NCI-H2196 (cell line): Measurements from ENCODE around the gene LHFPL4.
"Not testable (repeated sequence)": the region's sequence is repeated elsewhere in the genome, so short reads cannot be mapped to it uniquely, and the experiment has no call there.

Experiments used
- DNase-seq: peaks from one replicate; lab custom pipeline; 2025; ENCODE audit not compliant: unreplicated experiment; lab: John Stamatoyannopoulos, UW

LHFPL4 gene

DNA sequence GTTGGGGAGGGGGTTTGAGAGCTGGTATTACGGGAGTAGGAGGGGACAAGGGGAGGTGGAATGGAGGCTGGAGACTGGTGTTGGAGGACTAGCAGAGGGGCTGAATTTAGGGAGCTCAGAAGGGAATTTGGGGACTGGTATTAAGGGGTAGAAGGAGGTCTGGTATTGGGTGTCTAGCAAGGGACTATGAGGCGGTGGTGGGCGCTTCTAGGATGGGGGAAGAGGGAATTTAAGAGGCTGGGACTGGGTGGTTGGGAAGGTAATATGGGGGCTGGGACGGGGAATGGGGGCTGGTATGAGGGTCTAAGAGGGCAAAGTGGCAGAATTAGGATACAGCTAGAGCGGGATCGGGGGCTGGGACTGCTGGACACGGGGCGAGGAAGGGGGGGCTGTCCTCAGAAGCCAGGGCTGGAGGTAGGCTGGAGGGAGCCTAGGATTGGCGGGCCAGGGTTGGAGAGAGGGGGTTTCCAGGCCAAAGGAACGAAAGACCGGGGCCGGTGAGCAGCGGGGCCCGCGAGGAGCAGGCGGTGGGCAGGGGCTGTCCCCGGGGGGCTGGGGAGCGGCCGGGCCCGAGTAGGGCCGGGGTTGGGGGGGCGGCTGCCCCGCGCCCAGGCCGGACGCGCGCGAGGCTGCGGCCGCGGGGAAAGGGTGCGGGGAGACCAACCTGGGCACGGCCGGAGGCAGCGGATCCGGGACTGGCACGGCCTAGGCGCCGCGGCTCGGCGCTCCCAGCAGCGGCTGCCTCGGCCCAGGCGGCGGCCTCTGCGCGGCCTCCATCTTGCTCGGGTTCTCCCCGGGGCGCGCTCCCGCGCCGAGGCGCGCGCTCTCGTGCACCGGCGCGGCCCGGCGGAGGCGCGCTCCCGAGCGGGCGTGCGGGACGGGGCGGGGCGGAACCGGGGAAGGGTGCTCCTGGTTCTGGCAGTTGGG lies at the start of gene LHFPL4:
LHFPL4 (minus strand) TSS at position 802 of the 927 bp plus-strand sequence. CDS start 1,143 bp downstream, outside the sequence.
- DNase-seq = no peak

DNA sequence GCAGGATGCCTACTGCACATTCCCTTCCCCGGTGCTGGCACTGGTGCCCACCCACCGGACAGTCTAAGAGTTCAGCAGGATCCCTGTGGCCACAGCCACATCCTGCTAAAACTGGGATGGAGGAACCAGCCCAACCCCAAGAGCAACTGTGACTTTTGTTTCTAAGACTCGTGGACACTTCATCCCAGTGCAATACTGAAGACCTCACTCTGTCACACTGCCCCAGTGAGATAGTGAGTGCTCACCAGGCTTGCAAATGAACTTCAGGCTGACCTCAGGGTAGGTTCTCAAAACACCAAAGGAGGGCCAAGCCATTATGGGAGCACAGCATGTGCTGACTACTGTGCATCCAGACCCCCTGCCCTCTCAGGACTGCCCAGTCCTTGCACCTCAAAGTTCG lies 49.0 kb upstream of the LHFPL4 start:
- no peak for DNase-seq

DNA sequence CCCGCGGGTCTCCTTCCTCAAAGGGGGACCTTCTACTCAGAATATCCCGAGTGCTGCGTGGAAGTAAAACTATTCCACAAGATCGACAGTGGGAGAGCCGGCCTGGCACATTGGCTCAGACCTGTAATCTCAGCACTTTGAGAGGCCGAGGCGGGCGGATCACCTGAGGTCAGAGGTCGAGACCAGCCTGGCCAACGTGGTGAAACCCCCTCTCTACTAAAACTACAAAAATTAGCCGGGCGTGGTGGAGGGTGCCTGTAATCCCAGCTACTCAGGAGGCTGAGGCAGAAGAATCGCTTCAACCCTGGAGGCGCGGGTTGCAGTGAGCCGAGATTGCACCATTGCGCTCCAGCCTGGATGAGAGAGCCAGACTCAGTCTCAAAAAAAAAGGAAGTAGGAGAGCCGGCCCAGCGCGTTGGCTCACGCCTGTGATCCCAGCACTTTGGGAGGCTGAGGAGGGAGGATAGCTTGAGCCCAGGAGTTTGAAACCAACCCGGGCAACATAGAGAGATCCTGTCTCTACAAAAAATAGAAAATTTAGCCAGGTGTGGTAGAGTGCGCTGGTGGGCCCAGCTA lies 47.5 kb upstream of the LHFPL4 start:
- DNase-seq = not testable (repeated sequence)

DNA sequence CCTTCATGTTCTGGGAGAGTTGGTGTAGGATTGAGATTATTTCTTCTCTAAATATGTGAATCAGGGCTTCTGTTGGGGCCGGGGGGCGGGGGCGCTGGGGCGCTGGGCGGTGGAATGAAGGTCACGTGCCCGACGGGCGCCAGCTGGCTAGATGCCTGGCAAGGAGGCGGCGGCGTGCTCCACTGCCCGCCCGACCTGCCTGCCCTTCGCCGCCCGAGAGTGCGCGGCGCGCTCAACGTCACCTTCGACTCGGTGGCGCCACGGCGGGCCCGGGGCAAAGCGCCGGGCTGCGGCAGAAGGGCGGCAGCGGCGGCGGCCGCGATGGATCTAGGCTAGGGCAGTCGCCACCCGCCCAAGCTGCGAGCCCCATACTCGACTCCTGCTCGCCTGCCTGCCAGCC lies 47.0 kb upstream of the LHFPL4 start:
- DNase-seq = peak; percentile 40

DNA sequence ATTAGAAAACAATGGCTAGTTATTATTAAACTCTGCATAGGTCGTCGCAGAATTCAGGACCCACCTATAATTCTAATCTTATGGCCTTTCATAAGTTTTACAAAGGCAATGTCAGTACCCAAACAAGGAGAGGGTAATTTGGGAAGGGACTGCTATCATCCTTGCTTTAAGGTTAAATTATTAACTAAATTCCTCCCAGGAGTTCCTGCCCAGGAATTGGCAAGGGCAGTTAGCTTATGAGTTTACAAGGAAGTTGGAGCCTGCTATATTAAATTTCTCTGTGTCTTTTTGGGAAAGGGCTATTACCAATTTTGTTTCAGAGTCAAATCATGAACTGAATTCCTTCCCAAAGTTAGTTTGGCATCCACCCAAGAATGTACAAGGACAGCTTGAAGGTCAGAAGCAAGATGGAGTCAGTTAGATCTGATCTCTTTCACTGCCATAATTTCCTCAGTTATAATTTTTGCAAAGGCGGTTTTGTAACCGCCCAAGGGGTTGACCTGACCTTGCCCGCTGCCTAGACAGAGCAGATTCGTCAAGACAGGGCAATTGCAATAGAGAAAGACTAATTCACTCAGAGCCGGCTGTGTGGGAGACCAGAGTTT lies 45.3 kb upstream of the LHFPL4 start:
- DNase-seq = no peak

DNA sequence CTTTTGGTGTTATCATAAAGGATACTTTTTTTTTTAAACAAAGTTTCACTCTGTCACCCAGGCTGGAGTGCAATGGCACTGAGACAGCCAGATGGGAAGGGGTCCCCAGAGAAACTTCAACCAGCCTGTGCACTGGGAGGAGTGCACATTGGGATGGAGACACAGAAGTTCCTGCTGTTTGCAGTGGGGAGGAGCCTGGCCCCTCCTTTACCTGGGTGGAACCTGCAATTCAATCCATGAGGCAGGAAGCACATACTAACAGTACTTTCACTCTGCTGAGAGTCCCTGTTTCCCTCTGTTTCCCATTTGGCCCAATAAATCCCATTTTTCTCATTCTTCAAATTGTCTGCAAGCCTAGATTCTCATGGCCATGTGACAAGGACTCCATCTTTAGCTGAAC lies 42.3 kb upstream of the LHFPL4 start:
- no peak for DNase-seq

DNA sequence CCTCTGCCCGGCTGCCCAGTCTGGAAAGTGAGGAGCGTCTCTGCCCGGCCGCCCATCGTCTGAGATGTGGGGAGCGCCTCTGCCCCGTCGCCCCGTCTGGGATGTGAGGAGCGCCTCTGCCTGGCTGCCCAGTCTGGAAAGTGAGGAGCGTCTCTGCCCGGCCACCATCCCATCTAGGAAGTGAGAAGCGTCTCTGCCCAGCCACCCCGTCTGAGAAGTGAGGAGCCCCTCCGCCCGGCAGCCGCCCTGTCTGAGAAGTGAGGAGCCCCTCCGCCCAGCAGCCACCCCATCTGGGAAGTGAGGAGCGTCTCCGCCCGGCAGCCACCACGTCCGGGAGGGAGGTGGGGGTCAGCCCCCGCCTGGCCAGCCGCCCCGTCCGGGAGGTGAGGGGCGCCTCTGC lies 38.2 kb upstream of the LHFPL4 start:
- not testable (repeated sequence) for DNase-seq

DNA sequence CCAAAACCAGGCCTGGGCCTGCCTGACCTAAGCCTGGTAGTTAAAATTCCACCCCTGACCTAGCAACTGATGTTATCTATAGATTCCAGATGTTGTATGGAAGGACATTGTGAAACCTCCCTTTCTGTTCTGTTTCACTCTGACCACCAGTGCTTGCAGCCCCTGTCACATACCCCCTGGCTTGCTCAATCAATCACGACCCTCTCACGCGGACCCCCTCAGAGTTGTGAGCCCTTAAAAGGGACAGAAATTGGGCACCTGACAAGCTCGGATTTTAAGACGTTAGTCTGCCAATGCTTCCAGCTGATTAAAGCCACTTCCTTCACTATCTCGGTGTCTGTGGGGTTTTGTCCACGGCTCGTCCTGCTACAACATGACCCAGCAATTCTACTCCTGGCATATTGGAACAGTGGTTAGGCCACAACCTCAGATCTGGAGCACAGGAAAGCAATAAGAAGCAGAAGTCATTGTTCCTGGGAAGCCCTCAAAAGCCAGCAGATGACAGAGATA lies 36.7 kb upstream of the LHFPL4 start:
- no peak for DNase-seq

DNA sequence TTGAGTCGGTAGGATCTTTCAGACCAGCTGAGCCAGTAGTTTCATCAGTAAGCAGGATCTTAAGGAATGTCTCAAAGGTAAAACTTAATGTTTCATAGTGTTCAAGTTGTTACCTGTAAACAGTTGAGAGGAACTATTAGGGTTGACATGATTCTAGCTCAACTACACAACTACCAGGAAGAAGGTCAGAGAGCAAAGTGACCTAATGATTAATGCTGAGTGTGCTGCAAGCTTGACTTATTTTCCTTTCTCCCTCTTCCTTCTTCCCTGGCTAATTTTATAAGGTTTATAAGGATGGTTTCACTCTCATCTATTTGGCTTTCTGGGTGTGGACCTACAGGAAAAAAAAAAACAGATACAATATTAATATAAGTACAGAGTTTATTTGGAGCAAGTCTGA lies 30.2 kb upstream of the LHFPL4 start:
- no peak for DNase-seq

DNA sequence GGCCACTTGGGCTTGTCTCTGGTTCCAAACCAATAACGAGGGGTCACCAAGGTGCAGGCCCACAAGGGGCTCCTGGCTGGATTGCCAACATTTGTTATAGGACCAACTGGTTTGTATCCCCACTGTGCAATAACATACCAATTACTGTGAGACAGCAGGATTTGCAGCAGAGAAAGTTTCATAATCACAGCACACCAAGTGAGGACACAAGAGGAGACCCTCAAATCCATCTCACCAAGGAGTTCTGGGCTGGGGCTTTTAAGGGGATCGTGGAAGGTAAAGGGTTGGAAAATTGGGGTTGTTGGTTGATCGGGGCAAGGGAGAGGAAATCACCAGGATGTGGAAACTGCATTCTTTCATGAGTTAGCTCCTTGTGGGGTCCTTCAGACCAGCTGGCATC lies 29.7 kb upstream of the LHFPL4 start:
- no peak for DNase-seq

DNA sequence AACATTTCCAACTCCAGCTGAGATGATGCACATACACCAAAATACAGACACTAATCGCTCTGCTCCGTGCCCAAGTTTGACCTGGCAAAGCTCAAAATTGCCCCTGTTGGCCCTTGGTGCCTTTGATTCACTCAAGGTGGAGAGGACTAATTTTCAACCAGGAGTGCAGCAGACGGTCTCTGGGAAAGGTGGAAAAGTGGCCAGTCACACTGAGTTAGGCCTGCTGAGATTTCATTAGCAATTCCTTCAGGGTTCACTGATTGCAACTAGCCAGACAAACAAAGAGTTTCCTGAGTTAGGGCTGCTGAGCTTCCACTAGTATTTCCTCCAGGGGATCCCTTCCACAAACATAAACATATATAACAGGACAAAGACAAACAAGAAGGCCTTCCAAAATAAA lies 28.7 kb upstream of the LHFPL4 start:
- no peak for DNase-seq

DNA sequence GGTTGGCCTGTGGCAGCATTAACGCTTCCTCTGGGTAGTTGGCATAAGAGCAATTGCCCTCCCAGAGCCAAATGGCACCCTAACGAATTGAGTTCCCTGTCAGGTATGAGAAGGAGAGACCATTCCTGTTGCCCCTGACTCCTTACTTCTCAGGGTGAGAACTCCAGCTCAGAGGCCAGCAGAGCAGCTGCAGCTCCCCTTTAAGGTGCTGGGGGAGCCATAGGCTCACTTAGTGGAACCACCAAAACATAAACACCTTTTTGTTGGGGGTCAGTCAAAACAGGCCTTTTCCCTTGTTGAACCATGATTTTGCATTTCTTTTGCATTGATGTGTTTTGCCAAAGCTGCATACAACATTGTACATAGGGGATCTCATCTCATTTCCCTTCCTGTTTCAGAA lies 28.1 kb upstream of the LHFPL4 start:
- DNase-seq = no peak

DNA sequence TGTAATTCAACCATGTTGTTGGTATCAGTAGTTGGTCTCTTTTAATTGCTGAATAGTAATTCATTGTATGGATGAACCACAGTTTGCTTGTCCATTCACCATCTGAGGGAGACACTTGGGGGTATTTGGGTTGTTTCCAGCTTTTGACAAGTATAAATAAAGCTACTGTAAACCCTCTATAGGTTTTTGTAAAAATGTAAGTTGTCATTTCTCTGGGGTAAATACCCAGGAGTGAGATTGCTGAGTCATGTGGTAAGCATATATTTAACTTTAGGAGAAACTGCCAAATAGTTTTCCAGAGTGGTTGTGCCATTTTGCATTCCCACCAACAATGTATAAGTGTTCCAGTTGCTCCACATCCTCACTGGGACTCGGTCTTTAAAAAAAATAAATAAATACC lies 15.4 kb upstream of the LHFPL4 start:
- DNase-seq = no peak

DNA sequence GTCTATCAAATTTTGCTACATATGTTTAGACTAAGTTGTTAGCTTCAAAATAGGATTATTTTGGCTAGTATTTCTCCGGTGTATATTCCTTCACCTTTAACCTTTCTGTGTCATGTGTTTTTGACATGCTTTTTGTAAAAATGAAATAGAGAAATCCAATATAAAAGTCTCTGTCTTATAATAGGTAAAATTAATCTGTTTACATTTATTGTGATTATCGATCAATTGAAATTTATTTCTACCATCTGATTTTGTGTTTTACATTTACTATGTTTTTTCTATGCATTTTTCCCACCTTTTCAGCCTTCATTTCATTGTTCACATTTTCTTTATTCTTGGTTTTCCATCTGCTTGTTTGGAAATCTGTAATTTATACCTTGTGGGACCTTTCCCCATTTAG lies 11.7 kb upstream of the LHFPL4 start:
- DNase-seq = no peak

DNA sequence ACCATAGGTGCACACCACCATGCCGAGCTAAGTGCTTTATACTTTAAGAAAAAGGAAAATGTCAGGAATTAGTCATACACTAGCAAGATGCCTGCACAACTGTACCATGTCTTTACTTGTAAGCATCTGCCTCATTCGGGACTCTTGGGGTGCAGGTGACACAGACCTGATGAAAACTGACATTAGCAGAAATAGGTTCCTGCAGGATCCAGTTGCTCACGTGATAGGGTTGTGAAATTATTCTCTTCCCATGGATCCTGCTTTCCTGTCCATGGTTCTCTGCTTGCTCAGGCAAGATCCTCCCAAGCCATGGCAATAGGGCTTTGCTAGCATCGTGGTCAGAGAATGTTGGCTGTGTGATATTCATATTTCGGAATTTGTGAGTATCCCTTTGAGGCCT lies 10.2 kb upstream of the LHFPL4 start:
- no peak for DNase-seq

DNA sequence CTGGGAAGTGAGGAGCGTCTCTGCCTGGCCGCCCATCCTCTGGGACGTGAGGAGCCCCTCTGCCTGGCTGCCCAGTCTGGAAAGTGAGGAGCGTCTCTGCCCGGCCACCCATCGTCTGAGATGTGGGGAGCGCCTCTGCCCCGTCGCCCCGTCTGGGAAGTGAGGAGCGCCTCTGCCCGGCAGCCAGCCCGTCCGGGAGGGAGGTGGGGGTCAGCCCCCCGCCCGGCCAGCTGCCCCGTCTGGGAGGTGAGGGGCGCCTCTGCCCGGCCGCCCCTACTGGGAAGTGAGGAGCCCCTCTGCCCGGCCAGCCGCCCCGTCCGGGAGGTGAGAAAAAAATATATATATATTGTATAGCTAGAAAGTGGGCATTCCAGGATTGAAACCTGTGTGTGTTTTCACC lies 6.4 kb upstream of the LHFPL4 start:
- not testable (repeated sequence) for DNase-seq

DNA sequence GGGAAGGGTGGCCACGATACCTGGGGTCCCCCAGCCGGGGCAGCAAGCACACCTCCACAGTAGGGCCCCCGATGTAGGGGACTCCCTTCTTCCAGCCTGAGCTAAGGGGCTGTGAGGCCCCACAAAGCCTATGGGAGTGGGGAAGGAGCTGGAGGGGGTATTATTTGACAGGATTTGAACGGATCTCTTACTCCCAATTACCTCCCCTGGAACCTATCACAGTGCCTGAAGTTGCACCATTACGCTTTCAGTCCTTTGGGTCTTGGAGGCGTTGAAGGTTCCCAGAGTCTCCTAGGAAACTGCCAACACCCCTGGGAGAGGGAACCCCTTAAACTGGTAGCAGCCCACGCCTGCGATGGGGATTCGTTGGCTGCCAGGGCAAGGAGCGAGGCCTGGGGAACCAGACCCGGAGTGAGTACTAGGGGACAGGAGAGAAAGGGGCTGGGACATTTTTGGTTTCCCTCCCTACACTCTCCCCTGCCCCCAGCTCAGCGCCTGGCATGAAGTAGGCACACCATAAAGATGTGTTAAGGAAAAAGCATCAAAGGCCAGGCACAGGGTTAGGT lies 409 bp upstream of the LHFPL4 start:
- DNase-seq = no peak

DNA sequence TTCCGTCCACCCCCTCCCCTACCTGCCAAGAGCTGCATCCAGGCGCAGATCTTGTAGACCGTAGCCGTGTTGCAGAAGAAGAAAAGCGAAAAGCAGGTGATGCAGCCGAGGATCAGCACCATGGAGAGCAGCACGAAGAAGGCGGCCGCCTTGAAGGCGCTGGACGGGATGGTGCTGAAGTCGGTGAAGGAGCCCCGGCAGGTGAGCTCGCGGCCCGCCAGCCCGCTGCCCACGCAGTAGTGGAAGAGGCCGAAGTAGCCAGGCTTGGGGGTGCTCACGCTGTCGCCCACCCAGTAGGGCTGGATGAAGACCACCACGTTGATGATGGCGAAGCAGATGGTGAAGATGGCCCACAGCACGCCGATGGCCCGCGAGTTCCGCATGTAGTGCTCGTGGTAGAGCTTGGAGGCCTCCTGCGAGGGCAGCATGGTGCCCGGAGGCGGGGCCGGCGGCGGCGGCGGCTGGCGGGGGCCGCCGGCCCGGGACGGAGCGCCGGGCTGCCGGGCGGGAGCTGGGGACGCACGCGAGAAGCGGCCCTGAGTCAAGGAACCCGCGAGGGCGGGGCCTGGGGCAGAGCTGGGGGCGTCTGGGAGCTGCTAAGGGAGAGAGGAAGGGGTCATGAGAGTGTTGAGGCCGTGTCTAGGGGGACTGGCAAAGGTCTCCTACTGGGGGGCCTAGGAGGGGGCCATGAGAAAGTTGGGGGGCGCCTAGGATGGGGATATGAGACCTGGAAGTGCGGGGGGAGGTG lies 1.2 kb downstream of the LHFPL4 start:
- DNase-seq = no peak

DNA sequence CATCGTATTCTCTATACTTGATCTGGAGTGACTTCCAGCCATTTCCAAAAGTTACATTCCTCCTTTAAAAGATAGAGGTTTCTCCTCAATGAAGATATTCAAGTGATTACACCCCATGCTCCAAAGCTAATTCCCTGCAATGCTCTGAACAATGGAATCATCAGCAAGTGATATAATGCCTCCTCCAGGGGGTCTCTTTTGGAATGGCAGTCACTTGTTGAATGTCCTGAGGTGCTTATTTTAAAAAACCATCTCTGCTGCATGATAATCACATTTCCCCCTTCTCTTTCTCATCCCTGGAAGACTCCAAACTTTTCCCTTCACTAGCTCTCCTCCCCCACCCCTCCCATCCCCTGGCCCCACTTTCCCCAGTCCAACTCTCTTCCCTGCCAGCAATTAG lies 2.6 kb downstream of the LHFPL4 start:
- DNase-seq = no peak

DNA sequence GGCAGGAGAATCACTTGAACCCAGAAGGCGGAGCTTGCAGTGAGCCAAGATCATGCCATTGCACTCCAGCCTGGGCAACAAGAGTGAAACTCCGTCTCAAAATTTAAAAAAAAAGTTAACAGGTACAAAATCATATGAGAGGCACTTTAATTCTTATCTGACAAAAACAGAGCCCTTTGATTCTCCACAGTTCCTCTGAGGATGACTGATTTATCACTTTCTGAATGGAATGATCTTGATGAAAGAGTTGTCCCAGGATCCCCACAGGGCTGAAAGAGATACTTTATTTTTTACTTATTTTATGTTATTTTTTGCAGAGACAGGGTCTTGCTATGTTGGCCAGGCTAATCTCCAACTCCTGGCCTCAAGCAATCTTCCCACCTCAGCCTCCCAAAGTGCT lies 4.0 kb downstream of the LHFPL4 start:
- DNase-seq = no peak

DNA sequence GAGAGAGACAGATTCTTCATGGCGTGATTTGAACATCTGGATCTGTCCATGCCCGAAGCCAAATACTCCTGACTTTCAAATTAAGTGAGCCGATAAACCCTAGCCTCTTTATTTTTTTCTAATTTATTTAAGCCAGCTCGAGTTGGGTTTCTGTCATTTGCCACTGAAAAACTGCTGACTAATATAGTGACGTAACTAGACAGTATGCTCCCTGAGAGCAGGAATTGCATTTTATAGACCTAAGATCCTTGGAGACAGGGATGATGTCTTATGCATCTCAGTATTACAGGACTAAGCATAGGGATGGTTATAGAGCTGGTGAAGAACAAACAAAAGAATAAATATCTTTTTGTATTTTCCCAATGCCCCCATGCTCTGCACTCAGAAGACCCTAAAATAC lies 4.6 kb downstream of the LHFPL4 start:
- DNase-seq = no peak
